Endothelial cell (in vitro differentiated cells): ENCODE measurements around the gene NHS. TPM values are rescaled to one million over a fixed set of nuclear protein-coding genes. Genes with fewer than 3 reads are reported as not detected.
A peak's percentile ranks its signal among the peaks of the same experiment; 100 is the strongest.

Source experiments
- DNase-seq: peaks from one replicate; pipeline ENCODE4 v3.0.0; 2021; ENCODE audit warnings: low spot score
- H3K27ac Mint-ChIP-seq: one replicate; pipeline ENCODE4 v1.8.0; 2021; ENCODE audit warnings: mixed read lengths, inconsistent platforms; ENCODE audit not compliant: unreplicated experiment
- H3K27me3 Mint-ChIP-seq: one replicate; pipeline ENCODE4 v1.8.0; 2021; ENCODE audit warnings: mild to moderate bottlenecking, moderate library complexity, mixed read lengths, inconsistent platforms; ENCODE audit not compliant: unreplicated experiment
- H3K36me3 Mint-ChIP-seq: one replicate; pipeline ENCODE4 v1.8.0; 2021; ENCODE audit warnings: mild to moderate bottlenecking, low read depth, mixed read lengths, inconsistent platforms; ENCODE audit not compliant: unreplicated experiment
- H3K4me1 Mint-ChIP-seq: one replicate; pipeline ENCODE4 v1.8.0; 2021; ENCODE audit warnings: mild to moderate bottlenecking, mixed read lengths, inconsistent platforms; ENCODE audit not compliant: unreplicated experiment
- H3K4me3 Mint-ChIP-seq: one replicate; pipeline ENCODE4 v1.8.0; 2021; ENCODE audit warnings: mild to moderate bottlenecking, mixed read lengths, inconsistent platforms; ENCODE audit not compliant: unreplicated experiment
- H3K9me3 Mint-ChIP-seq: one replicate; pipeline ENCODE4 v1.8.0; 2021; ENCODE audit warnings: mixed read lengths, inconsistent platforms; ENCODE audit not compliant: unreplicated experiment
- total RNA-seq: library from RNA; stranded (reverse); fragmentation: NEBNext Ultra II Directional; extraction: Animal tissue kit (Norgen Biotek cat#: 25700); gene quantifications from one replicate; pipeline ENCODE4 v1.2.1, GENCODE V29; 2021; ENCODE audit not compliant: unreplicated experiment
- TF ChIP-seq, protein P1 (sequence below): fragments of 200-600 bp; sonication (generic); IDR thresholded peaks from one replicate; pipeline ENCODE4 v1.5.0; 2021; ENCODE audit warnings: antibody characterized with exemption; ENCODE audit not compliant: unreplicated experiment

NHS gene
- total RNA-seq, 1 donor from 2014 or later, result 5.3 TPM

DNA sequence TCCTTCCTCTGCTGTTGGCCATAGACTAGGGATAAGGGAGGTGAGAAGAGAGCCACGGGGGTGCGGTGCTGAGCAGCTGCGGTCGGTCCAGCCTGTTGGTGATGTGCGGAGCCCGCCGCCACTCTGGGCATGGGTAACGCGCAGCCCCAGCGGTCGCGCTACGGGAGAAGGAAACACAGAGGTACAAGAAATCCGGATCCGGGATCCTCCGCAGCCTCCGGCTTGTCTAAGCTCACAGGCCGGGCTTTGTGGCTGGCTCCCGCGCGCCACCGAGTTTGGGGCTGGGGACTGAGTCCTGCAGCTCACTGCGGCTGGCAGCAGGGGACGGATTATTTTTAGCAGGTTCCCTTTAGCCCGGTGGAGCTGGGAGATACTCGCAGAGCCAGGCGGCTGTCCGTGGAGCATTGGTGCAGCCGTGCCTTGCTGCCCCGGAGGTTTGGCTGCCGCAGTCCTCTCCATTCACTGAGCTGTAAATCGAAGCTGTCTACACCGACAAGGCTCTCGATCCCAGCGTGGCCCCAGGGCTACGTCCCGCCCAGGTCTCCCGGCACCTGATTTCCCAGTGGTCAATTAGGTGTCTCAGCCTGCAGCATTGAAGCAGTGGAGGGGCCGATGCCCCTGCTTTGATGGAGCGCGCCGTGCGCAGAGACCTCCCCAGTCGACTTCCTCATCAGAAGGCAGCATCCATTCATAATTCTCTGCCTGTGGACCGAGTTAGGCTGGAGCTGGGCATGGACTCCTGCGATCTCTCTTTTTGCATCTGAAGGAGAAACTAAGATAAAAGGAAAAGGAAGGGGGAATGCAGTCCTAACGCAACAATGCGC is 280.4 kb downstream of the NHS start:
- TF ChIP-seq, protein P1, sequence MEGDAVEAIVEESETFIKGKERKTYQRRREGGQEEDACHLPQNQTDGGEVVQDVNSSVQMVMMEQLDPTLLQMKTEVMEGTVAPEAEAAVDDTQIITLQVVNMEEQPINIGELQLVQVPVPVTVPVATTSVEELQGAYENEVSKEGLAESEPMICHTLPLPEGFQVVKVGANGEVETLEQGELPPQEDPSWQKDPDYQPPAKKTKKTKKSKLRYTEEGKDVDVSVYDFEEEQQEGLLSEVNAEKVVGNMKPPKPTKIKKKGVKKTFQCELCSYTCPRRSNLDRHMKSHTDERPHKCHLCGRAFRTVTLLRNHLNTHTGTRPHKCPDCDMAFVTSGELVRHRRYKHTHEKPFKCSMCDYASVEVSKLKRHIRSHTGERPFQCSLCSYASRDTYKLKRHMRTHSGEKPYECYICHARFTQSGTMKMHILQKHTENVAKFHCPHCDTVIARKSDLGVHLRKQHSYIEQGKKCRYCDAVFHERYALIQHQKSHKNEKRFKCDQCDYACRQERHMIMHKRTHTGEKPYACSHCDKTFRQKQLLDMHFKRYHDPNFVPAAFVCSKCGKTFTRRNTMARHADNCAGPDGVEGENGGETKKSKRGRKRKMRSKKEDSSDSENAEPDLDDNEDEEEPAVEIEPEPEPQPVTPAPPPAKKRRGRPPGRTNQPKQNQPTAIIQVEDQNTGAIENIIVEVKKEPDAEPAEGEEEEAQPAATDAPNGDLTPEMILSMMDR, result no peak
- peaks cover 7% of the 10 kb centered on the region for H3K4me1 Mint-ChIP-seq
- no peak overlapping the region for H3K27ac Mint-ChIP-seq
- peaks cover 10% of the 10 kb centered on the region for H3K27me3 Mint-ChIP-seq
- peak; percentile 8 for DNase-seq
- H3K9me3 Mint-ChIP-seq, result no peaks in the 10 kb centered on the region
- H3K4me3 Mint-ChIP-seq, result peak overlapping the region; percentile 83
- H3K36me3 Mint-ChIP-seq, result no peaks in the 10 kb centered on the region

DNA sequence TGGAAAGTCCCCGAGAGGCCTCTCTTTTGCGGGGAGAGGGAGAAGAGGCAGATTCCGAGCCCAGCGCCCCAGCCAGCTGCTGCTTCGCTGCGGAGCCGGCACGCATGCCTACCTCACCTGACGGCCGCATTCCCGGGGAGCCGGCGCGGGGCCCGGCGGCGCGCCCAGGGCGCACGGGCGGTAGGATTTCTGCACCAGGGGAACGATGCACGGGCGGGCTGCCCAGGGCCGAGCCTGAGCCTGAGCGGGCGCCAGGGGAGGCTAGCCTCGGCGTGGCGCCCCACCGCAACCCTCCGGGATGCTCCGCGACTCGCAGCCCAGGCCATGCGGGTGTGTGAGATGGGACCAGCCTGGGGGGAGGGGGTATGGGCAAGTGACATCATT is 281.0 kb downstream of the NHS start:
- no peak overlapping the region for H3K4me3 Mint-ChIP-seq
- H3K36me3 Mint-ChIP-seq, result no peaks in the 10 kb centered on the region
- peaks cover 10% of the 10 kb centered on the region for H3K27me3 Mint-ChIP-seq
- no peaks in the 10 kb centered on the region for H3K9me3 Mint-ChIP-seq
- peaks cover 7% of the 10 kb centered on the region for H3K4me1 Mint-ChIP-seq
- H3K27ac Mint-ChIP-seq, result no peak overlapping the region
- TF ChIP-seq, protein P1, result no peak
- DNase-seq, result no peak

DNA sequence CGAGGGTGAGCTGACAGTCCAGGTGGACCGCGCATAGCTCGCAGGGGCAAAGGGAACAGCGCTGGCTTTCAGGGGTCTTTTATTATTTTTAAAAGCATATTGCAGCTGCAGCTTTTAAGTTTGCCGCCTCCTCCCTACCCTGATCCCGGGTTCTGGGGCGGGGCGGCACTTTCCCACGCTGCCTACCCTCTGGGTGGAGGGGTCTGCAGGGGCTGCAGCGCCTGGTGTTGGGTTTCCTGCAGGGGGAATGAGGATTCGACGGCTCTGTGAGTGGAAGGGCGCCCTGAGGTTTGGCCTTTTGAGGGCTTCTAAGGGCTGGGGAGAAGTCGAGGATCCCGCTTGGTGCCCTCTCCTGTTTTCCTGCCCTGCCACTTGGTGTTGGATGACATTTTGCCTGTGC is 281.6 kb downstream of the NHS start:
- no peaks in the 10 kb centered on the region for H3K36me3 Mint-ChIP-seq
- peaks cover 10% of the 10 kb centered on the region for H3K27me3 Mint-ChIP-seq
- no peak overlapping the region for H3K27ac Mint-ChIP-seq
- TF ChIP-seq, protein P1, result no peak
- no peak for DNase-seq
- H3K4me1 Mint-ChIP-seq, result peaks cover 7% of the 10 kb centered on the region
- no peak overlapping the region for H3K4me3 Mint-ChIP-seq
- no peaks in the 10 kb centered on the region for H3K9me3 Mint-ChIP-seq

DNA sequence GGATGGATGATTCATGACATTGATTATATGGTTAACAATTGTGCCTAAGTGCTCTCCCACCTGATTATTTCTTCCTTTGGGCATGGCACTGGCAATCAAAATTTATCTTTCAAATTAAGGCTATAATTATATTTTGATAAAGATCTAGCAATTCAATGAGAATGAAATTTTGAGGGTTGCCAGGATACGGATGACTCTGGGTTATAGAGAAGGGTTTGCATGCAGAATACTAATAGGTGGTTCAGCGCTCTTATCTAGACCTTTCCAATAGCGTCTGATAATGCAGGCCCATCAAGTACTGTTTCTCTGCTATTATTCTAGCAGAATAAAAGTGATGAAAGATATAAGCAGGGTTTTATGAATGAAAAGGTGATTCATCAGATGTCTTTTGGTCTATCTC is 287.4 kb downstream of the NHS start:
- Mint-ChIP-seq H3K27ac (no peak overlapping the region), H3K27me3 (no peaks in the 10 kb centered on the region), H3K4me1 (no peaks in the 10 kb centered on the region), H3K9me3 (no peaks in the 10 kb centered on the region), H3K36me3 (no peaks in the 10 kb centered on the region), H3K4me3 (no peak overlapping the region)
- no peak for DNase-seq
- TF ChIP-seq, protein P1, result no peak

DNA sequence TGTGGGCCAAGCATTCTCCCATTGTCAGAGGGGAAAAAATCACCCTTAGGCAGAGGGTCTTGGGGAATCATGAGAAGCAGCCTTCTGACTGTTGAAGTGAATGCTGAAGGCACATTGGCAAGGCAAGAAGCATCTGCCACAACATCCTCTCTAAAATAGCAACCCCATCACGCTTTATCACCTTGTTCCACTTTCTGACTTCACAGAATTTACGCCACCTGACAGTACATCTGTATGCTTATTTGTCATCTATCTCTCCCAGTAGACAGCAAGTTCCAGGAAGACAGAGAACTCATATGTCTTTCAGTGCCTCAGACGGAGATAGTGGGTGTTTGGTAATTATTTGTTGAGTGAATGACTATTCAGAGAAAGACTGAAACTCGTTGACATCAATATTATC is 293.9 kb downstream of the NHS start:
- H3K27me3 Mint-ChIP-seq, result no peaks in the 10 kb centered on the region

More for the DNA sequence above, 293.9 kb downstream of the NHS start:
- H3K9me3 Mint-ChIP-seq, result no peaks in the 10 kb centered on the region
- TF ChIP-seq, protein P1, result no peak
- no peaks in the 10 kb centered on the region for H3K36me3 Mint-ChIP-seq
- H3K4me3 Mint-ChIP-seq, result no peak overlapping the region
- DNase-seq, result no peak
- H3K27ac Mint-ChIP-seq, result no peak overlapping the region
- H3K4me1 Mint-ChIP-seq, result peaks cover 3% of the 10 kb centered on the region
